MM.1S (cell line): ENCODE data around the gene RGS7.

Source experiments
- CTCF ChIP-seq: fragments of 300-600 bp; sonication (generic); IDR thresholded peaks from 2 replicates; pipeline ENCODE4 v1.5.1; 2016; ENCODE audit warnings: antibody characterized with exemption, low read length, mixed read lengths
- EZH2 ChIP-seq: fragments of 300-600 bp; sonication (generic); optimal IDR thresholded peaks from 2 replicates; pipeline ENCODE3; 2017; ENCODE audit warnings: low read depth, mild to moderate bottlenecking, antibody characterized with exemption, low read length, mixed read lengths
- EZH2phosphoT487 ChIP-seq: fragments of 300-600 bp; sonication (generic); IDR thresholded peaks from 2 replicates; pipeline ENCODE4 v1.6.1; 2018; ENCODE audit warnings: antibody characterized with exemption, low read length

DNA sequence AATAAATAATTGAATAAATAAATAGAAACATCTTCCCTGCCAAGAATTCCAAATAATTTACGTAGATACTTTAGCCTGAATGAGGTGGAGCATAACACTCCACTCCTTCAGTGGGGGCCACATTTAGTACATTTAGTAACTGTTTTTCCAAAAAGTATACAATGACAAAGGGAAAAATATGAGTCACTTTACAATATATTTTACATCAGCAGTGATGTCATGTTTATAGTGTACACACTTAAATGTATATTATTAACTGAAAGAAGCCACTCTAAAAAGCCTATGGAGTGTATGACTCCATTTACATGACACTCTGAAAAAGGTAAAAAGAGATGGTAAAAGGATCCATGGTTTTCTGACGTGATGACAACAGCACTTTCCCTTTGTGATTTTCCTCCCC, 400.6 kb downstream of the RGS7 start:
- TF ChIP-seq EZH2 (no peak), CTCF (no peak), EZH2phosphoT487 (no peak)
